IMR-90 (cell line): Measurements from ENCODE around the gene MCM3AP.

Experiments used
- BHLHE40 ChIP-seq: fragments of 150-350 bp; IDR thresholded peaks from 2 replicates; pipeline ENCODE4 v1.6.1; 2016; ENCODE audit warnings: mild to moderate bottlenecking, low read depth, low read length
- CEBPB ChIP-seq: IDR thresholded peaks from 2 replicates; pipeline ENCODE4 v1.6.1; 2012; ENCODE audit warnings: low read depth, low read length, improper control_type of control experiment
- FOS ChIP-seq: fragments of 150-350 bp; IDR thresholded peaks from 2 replicates; pipeline ENCODE4 v1.6.1; 2016; ENCODE audit warnings: low read depth, low read length
- MXI1 ChIP-seq: IDR thresholded peaks from 2 replicates; pipeline ENCODE4 v1.6.1; 2012; ENCODE audit warnings: low read depth, mild to moderate bottlenecking, low read length, moderate library complexity, borderline replicate concordance
- NFE2L2 ChIP-seq: fragments of 150-350 bp; IDR thresholded peaks from 2 replicates; pipeline ENCODE4 v1.6.1; 2016; ENCODE audit warnings: low read depth, mild to moderate bottlenecking, low read length
- POLR2A ChIP-seq: IDR thresholded peaks from 2 replicates; pipeline ENCODE4 v1.6.1; 2012; ENCODE audit warnings: mild to moderate bottlenecking, low read depth, low read length
- RAD21 ChIP-seq: IDR thresholded peaks from 2 replicates; pipeline ENCODE4 v1.6.1; 2012; ENCODE audit warnings: low read length, improper control_type of control experiment
- RCOR1 ChIP-seq: IDR thresholded peaks from 2 replicates; pipeline ENCODE4 v1.6.1; 2012; ENCODE audit warnings: mild to moderate bottlenecking, low read length, improper control_type of control experiment; ENCODE audit not compliant: insufficient replicate concordance
- RFX5 ChIP-seq: IDR thresholded peaks from 2 replicates; pipeline ENCODE4 v1.8.0; 2012; ENCODE audit warnings: low read depth, mild to moderate bottlenecking, low read length, moderate library complexity
- TF ChIP-seq, protein P1 (sequence below): conservative IDR thresholded peaks from 2 replicates; pipeline ENCODE4 v1.5.1; 2012; ENCODE audit warnings: mild to moderate bottlenecking, low read depth, low read length, improper control_type of control experiment
- TF ChIP-seq, protein P2 (sequence below): fragments of 150-350 bp; IDR thresholded peaks from 2 replicates; pipeline ENCODE4 v1.6.1; 2017; ENCODE audit warnings: mild to moderate bottlenecking, antibody characterized with exemption, low read length, low read depth
- TF ChIP-seq, protein P3 (sequence below): fragments of 150-350 bp; IDR thresholded peaks from 2 replicates; pipeline ENCODE4 v1.6.1; 2016; ENCODE audit warnings: low read depth, mild to moderate bottlenecking, low read length, moderate library complexity, borderline replicate concordance

DNA sequence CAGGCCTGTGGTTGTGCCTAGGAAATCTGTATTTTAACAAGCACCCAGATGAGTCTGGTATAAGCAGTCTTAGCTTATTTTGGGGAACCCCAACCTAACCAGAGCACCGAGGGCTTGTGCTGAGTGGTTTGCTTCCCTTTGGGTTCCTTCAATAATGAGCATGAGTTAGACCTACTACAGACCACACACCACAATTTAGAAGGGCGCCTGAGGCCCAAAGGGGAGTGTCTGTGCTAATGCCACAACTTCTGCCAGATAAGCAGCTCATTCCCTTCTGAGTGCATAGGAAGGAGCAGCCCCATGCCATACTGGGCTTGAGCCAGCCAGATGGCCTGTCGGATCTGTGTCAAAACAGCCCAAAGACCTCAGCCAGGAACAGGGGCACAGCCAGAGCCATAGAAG, 41.5 kb downstream of the MCM3AP start:
- TF ChIP-seq, protein P1, sequence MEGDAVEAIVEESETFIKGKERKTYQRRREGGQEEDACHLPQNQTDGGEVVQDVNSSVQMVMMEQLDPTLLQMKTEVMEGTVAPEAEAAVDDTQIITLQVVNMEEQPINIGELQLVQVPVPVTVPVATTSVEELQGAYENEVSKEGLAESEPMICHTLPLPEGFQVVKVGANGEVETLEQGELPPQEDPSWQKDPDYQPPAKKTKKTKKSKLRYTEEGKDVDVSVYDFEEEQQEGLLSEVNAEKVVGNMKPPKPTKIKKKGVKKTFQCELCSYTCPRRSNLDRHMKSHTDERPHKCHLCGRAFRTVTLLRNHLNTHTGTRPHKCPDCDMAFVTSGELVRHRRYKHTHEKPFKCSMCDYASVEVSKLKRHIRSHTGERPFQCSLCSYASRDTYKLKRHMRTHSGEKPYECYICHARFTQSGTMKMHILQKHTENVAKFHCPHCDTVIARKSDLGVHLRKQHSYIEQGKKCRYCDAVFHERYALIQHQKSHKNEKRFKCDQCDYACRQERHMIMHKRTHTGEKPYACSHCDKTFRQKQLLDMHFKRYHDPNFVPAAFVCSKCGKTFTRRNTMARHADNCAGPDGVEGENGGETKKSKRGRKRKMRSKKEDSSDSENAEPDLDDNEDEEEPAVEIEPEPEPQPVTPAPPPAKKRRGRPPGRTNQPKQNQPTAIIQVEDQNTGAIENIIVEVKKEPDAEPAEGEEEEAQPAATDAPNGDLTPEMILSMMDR = no peak
- no peak for TF ChIP-seq CEBPB
- TF ChIP-seq BHLHE40 = no peak
- TF ChIP-seq POLR2A = no peak
- no peak for TF ChIP-seq FOS
- TF ChIP-seq RAD21 = no peak
- TF ChIP-seq, protein P2, sequence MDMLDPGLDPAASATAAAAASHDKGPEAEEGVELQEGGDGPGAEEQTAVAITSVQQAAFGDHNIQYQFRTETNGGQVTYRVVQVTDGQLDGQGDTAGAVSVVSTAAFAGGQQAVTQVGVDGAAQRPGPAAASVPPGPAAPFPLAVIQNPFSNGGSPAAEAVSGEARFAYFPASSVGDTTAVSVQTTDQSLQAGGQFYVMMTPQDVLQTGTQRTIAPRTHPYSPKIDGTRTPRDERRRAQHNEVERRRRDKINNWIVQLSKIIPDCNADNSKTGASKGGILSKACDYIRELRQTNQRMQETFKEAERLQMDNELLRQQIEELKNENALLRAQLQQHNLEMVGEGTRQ = no peak
- TF ChIP-seq NFE2L2 = no peak
- TF ChIP-seq, protein P3, sequence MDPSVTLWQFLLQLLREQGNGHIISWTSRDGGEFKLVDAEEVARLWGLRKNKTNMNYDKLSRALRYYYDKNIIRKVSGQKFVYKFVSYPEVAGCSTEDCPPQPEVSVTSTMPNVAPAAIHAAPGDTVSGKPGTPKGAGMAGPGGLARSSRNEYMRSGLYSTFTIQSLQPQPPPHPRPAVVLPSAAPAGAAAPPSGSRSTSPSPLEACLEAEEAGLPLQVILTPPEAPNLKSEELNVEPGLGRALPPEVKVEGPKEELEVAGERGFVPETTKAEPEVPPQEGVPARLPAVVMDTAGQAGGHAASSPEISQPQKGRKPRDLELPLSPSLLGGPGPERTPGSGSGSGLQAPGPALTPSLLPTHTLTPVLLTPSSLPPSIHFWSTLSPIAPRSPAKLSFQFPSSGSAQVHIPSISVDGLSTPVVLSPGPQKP = no peak
- TF ChIP-seq MXI1 = no peak
- TF ChIP-seq RFX5 = no peak
- TF ChIP-seq RCOR1 = no peak
